GM12865 (cell line): ENCODE results near the gene TMBIM4.

Source experiments
- DNase-seq: peaks from one replicate; pipeline ENCODE4 v3.0.0; 2010; ENCODE audit warnings: low read depth
- H3K4me3 ChIP-seq: 2 replicates; pipeline ENCODE4 v1.5.1; 2011; ENCODE audit warnings: mild to moderate bottlenecking, low read depth, low read length, control low read depth
- TF ChIP-seq, protein P1 (sequence below): IDR thresholded peaks from 2 replicates; pipeline ENCODE4 v1.5.1; 2011; ENCODE audit warnings: low read length, control low read depth, low read depth, inconsistent platforms; ENCODE audit not compliant: insufficient read depth; ENCODE audit errors: missing control alignments

The TMBIM4 gene

DNA sequence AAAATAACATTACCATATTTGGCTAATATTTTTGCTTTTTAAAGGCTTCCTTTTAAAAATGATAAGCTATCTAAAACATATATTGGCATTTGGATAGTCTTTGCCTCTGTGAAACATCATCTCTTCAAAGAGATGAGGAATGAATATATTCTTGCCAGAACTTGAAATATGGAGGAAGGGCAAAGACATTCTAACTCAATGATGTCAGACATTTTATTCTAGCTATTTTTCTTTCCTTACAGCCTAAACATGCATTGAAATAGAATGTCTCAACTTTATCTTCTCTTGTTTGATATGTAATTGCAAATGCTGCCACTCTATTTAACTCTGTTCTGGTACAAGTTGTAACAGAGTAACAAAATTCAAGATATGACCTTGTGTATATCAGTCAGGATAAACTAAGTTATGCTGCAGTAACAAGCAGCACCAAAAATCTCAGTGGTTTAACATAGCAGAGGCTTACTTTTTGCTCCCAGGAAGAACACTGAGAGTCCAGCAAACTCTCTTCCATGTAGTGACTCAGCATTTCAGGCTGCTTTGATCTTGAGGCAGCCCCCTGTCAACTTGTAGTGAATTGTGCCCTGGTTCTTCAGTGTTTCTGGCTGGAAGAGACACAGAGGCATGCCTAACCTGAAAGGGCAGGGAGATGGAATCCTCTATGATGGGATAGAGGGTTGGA lies 30.2 kb upstream of the TMBIM4 start:
- no peak for DNase-seq
- no peak overlapping the region for H3K4me3 ChIP-seq
- TF ChIP-seq, protein P1, sequence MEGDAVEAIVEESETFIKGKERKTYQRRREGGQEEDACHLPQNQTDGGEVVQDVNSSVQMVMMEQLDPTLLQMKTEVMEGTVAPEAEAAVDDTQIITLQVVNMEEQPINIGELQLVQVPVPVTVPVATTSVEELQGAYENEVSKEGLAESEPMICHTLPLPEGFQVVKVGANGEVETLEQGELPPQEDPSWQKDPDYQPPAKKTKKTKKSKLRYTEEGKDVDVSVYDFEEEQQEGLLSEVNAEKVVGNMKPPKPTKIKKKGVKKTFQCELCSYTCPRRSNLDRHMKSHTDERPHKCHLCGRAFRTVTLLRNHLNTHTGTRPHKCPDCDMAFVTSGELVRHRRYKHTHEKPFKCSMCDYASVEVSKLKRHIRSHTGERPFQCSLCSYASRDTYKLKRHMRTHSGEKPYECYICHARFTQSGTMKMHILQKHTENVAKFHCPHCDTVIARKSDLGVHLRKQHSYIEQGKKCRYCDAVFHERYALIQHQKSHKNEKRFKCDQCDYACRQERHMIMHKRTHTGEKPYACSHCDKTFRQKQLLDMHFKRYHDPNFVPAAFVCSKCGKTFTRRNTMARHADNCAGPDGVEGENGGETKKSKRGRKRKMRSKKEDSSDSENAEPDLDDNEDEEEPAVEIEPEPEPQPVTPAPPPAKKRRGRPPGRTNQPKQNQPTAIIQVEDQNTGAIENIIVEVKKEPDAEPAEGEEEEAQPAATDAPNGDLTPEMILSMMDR, result no peak

DNA sequence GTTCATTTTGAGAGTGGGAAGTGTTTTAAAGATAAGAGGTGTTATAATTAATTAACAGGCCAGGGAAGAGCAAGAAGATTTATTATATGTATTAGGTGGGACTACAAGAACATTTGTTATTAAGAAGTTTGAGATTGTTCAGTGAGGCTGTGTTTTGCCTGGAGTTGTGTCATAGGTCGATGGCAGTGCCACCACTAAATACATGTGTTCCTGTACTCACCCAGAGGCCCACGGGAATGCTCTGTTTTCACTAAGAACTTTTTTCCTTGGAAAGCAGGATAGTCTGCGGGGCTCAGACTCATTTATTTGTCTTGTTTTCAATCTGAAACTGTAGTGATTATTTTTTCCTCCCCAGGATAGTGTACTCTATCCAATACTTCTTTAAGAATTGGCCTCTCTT lies 29.3 kb upstream of the TMBIM4 start:
- TF ChIP-seq, protein P1, result no peak
- H3K4me3 ChIP-seq, result no peak overlapping the region
- no peak for DNase-seq

DNA sequence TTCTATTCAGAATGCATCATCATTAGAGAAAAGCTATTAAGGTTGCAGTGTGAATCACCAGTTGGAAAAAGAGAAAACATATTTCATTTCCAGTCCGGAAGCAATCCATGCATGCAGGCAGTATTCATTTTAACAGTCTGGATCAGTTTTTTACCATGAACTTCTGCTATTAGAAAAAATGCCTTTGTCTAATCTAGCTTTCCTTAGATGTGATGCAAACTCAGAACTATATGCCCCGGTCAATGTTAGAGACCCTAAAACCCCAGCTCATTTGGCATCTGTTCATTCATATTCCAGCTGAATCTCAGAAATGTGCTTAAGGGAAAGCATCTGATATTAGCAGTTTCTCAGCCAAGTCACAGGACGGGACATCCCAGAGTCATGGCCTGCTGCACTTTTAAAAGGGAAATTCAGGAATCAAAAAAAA lies 27.7 kb upstream of the TMBIM4 start:
- TF ChIP-seq, protein P1, result no peak
- DNase-seq, result no peak
- no peak overlapping the region for H3K4me3 ChIP-seq

DNA sequence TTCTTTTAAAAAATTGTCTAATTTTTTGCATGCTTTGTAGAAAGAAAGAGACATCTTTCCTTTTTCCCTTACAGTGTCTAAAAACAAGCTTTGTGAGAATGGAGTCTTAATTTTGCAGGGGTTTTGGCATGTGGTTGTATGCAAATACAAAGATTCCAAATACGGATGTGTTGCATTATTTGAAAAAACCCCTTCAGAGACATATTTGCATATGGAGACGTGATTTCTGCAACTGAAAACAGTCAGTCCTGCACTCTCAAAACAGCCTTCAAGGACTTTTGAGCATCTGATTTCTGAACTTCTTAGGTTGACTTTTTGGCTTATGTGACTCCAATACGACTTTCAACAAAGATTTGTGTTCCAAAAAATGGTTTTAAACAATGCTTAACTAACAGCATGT lies 27.0 kb upstream of the TMBIM4 start:
- no peak overlapping the region for H3K4me3 ChIP-seq
- TF ChIP-seq, protein P1, result no peak
- DNase-seq, result peak; percentile 71

DNA sequence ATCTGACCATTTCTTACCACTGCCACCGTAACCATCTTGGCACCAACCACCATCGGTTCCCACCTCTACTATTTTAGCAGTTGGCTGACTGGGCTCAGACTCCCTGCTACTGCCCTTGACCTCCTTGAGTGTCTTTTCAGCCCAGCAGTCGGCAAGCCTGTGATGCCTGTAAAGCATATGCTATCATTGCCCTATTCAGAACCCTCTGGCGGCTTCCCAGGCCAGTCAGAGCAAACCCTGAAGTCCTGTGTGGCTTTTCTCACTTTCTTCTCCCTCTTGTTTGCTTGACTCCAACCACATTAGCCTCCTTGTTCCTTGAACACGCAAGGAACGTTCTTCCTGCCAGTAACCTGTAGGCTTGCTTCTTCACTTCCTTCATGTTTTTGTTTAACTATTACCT lies 25.4 kb upstream of the TMBIM4 start:
- TF ChIP-seq, protein P1, result no peak
- H3K4me3 ChIP-seq, result no peak overlapping the region
- DNase-seq, result no peak

DNA sequence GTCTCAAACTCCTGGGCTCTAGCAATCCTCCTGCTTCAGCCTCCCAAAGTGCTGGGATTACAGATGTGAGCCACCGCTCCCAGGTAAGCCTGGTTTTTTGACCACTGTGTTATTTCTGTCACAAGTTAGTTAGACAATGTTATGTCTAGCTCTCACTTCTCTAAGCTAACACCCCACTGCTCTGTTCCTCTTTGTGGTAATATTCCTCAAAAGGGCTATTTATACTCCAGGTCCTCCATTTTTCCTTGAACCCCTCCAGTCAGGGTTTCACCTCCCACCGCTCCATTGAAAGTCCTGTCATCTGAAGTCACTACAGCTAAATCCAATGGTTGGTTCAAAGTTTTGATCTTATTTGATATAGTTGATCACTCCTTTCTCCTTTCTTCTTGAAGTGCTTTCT lies 24.3 kb upstream of the TMBIM4 start:
- TF ChIP-seq, protein P1, result no peak
- DNase-seq, result no peak
- no peak overlapping the region for H3K4me3 ChIP-seq

DNA sequence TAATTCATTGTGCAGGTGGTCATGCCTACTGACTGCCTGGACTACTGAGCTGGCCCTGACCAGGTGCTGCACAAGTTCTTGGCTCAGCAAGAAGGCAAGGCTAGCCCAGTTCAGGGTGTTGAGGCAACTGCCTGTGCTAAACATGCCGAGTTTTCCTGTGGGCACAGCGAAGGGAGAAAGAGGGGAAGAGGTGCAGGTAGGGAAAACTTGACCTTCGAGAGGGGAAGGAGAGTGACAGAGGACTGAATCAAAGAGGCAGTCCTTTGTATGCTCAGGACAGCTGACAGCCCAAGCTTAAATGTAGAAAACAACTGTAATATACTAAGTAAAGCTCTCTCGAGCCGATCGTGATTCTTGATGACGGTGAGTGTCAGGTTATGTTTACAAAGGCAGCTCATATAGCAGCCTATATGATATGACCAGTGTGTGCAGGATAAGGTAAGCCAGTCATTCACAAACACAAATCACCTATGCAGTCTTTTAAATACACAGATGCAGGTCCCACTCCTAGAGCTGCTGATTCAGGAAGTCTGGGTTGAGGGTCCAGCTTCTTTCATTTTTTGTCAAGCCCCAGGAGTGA lies 21.8 kb upstream of the TMBIM4 start:
- TF ChIP-seq, protein P1, result no peak
- DNase-seq, result no peak
- no peak overlapping the region for H3K4me3 ChIP-seq
